H1 (cell line): Measurements from ENCODE around the gene LHX5. TPM values are rescaled to one million over a fixed set of nuclear protein-coding genes. Genes with fewer than 3 reads are reported as not detected.
A peak's percentile ranks its signal among the peaks of the same experiment; 100 is the strongest.

Source experiments
- CTCF ChIA-PET: fragments of 300-600 bp; sonication (Branson Sonifier 250); formaldehyde crosslinking; loops from one replicate; lab custom pipeline; 2021; ENCODE audit not compliant: partially characterized antibody; lab: Charles Lee
- POLR2A ChIA-PET: fragments of 300-600 bp; sonication (Branson Sonifier 250); formaldehyde crosslinking; loops from one replicate; lab custom pipeline; 2021; ENCODE audit warnings: inconsistent platforms; ENCODE audit not compliant: partially characterized antibody; lab: Charles Lee
- DNase-seq, 2 experiments: peaks; one replicate each; pipeline versions ENCODE4 v3.0.0 to v3.0.0-alpha.2; 2010 to 2022; ENCODE audit warnings: low spot score in 2 of 2, low read depth in 1 of 2, mixed read lengths in 1 of 2
- FAIRE-seq: peaks from 2 replicates; lab custom pipeline; 2011; peaks lifted over from hg19 to GRCh38; lab: Jason Lieb, UNC
- H2AFZ ChIP-seq: 2 replicates; pipeline ENCODE4 v1.8.1; 2012; ENCODE audit warnings: low read length, inconsistent platforms
- H2AK5ac ChIP-seq: 2 replicates; pipeline ENCODE4 v1.6.1; 2013; ENCODE audit warnings: low read depth, low read length
- H2BK120ac ChIP-seq: replicated peaks from 2 replicates; pipeline ENCODE3; 2013; ENCODE audit warnings: low read depth, low read length, inconsistent platforms
- H2BK12ac ChIP-seq: 2 replicates; pipeline ENCODE4 v1.6.1; 2013; ENCODE audit warnings: low read depth, low read length
- H2BK15ac ChIP-seq: 2 replicates; pipeline ENCODE4 v1.6.1; 2013; ENCODE audit warnings: low read length
- H2BK20ac ChIP-seq: 2 replicates; pipeline ENCODE4 v1.6.1; 2013; ENCODE audit warnings: low read length
- H2BK5ac ChIP-seq: 2 replicates; pipeline ENCODE4 v1.6.1; 2013; ENCODE audit warnings: low read depth, low read length
- H3K14ac ChIP-seq: 2 replicates; pipeline ENCODE4 v1.6.1; 2013; ENCODE audit warnings: inconsistent platforms; ENCODE audit not compliant: insufficient read length
- H3K18ac ChIP-seq: 2 replicates; pipeline ENCODE4 v1.6.1; 2013; ENCODE audit warnings: low read length; ENCODE audit errors: extremely low read depth
- H3K23ac ChIP-seq: 2 replicates; pipeline ENCODE4 v1.6.1; 2013; ENCODE audit warnings: inconsistent platforms; ENCODE audit not compliant: insufficient read length
- H3K23me2 ChIP-seq: 2 replicates; pipeline ENCODE4 v1.6.1; 2013; ENCODE audit warnings: low read depth, low read length
- H3K27ac ChIP-seq: 2 replicates; pipeline ENCODE4 v1.6.1; 2011; ENCODE audit warnings: low read depth, low read length, inconsistent platforms
- H3K27me3 ChIP-seq, 4 experiments: replicated peaks in 1 of 4; 1 replicate in 1 of 4; 2 replicates in 3 of 4; pipeline versions ENCODE4 v1.6.1 to v1.8.1; 2011 to 2013; ENCODE audit warnings: low read length in 3 of 4, mild to moderate bottlenecking in 3 of 4, inconsistent platforms in 2 of 4, mixed read lengths in 2 of 4, moderate library complexity in 1 of 4; ENCODE audit not compliant: control insufficient read depth in 3 of 4, insufficient read depth in 3 of 4; ENCODE audit errors: extremely low read depth in 1 of 4
- H3K36me3 ChIP-seq, 4 experiments: 2 replicates each; pipeline versions ENCODE4 v1.6.1 to v1.8.1; 2011 to 2013; ENCODE audit warnings: mild to moderate bottlenecking in 4 of 4, low read length in 3 of 4, moderate library complexity in 2 of 4, control low read depth in 1 of 4, inconsistent platforms in 1 of 4; ENCODE audit not compliant: insufficient read depth in 4 of 4, control insufficient read depth in 2 of 4
- H3K4ac ChIP-seq: replicated peaks from 2 replicates; pipeline ENCODE3; 2013; ENCODE audit warnings: low read length, low read depth, mixed read lengths, inconsistent platforms; ENCODE audit not compliant: insufficient read length
- H3K4me1 ChIP-seq, 4 experiments: replicated peaks in 1 of 4; 1 replicate in 1 of 4; 2 replicates in 3 of 4; pipeline versions ENCODE4 v1.6.1 to v1.8.1; 2011 to 2013; ENCODE audit warnings: low read length in 3 of 4, inconsistent platforms in 2 of 4, mixed read lengths in 1 of 4; ENCODE audit not compliant: insufficient read depth in 4 of 4, control insufficient read depth in 3 of 4
- H3K4me2 ChIP-seq, 2 experiments: 2 replicates each; pipeline versions ENCODE4 v1.6.1 to v1.8.1; 2011 to 2013; ENCODE audit warnings: low read depth in 2 of 2, low read length in 2 of 2, control low read depth in 1 of 2, inconsistent platforms in 1 of 2, mild to moderate bottlenecking in 1 of 2; ENCODE audit not compliant: insufficient read depth in 1 of 2
- H3K4me3 ChIP-seq, 4 experiments: fragments of 200-600, 300-600 bp in 1 of 4; sonication (generic), shearing (Covaris generic), sonication (Bioruptor Twin) in 1 of 4; 2 replicates each; pipeline versions ENCODE4 v1.5.1 to v1.8.1; 2011 to 2016; ENCODE audit warnings: low read length in 4 of 4, low read depth in 3 of 4, control low read depth in 2 of 4, inconsistent platforms in 2 of 4, mild to moderate bottlenecking in 2 of 4, mixed read lengths in 1 of 4, moderate library complexity in 1 of 4; ENCODE audit not compliant: insufficient read depth in 2 of 4; ENCODE audit errors: extremely low read depth in 1 of 4
- H3K56ac ChIP-seq: replicated peaks from 2 replicates; pipeline ENCODE3; 2013; ENCODE audit warnings: low read depth, mild to moderate bottlenecking, mixed read lengths, low read length, inconsistent platforms; ENCODE audit not compliant: insufficient read length
- H3K79me1 ChIP-seq: 2 replicates; pipeline ENCODE4 v1.6.1; 2013; ENCODE audit warnings: low read depth, low read length, control low read depth
- H3K79me2 ChIP-seq, 2 experiments: 2 replicates each; pipeline versions ENCODE4 v1.6.1 to v1.8.1; 2012 to 2013; ENCODE audit warnings: low read length in 2 of 2, mild to moderate bottlenecking in 2 of 2, inconsistent platforms in 1 of 2; ENCODE audit not compliant: insufficient read depth in 2 of 2, control insufficient read depth in 1 of 2
- H3K9ac ChIP-seq, 4 experiments: replicated peaks in 1 of 4; 1 replicate in 1 of 4; 2 replicates in 3 of 4; pipeline versions ENCODE4 v1.6.1 to v1.8.1; 2011 to 2013; ENCODE audit warnings: low read depth in 3 of 4, low read length in 3 of 4, control low read depth in 2 of 4, mild to moderate bottlenecking in 2 of 4, moderate library complexity in 2 of 4, inconsistent platforms in 1 of 4; ENCODE audit errors: extremely low read depth in 1 of 4
- H3K9me3 ChIP-seq, 2 experiments: 2 replicates each; pipeline versions ENCODE4 v1.6.1 to v1.8.1; 2012 to 2013; ENCODE audit warnings: mild to moderate bottlenecking in 2 of 2, moderate library complexity in 2 of 2, control low read depth in 1 of 2, inconsistent platforms in 1 of 2, low read depth in 1 of 2, low read length in 1 of 2, mixed read lengths in 1 of 2; ENCODE audit not compliant: insufficient read depth in 2 of 2
- H4K20me1 ChIP-seq, 2 experiments: replicated peaks in 1 of 2; 2 replicates each; pipeline versions ENCODE3 to v1.8.1; 2011 to 2013; ENCODE audit warnings: inconsistent platforms in 2 of 2, low read length in 2 of 2, mild to moderate bottlenecking in 1 of 2; ENCODE audit not compliant: insufficient read depth in 2 of 2, control insufficient read depth in 1 of 2
- H4K5ac ChIP-seq: 2 replicates; pipeline ENCODE4 v1.6.1; 2013; ENCODE audit warnings: low read length, low read depth, mixed read lengths, inconsistent platforms; ENCODE audit not compliant: insufficient read length
- H4K8ac ChIP-seq: 2 replicates; pipeline ENCODE4 v1.8.0; 2013; ENCODE audit warnings: mild to moderate bottlenecking, moderate library complexity, low read length, inconsistent platforms; ENCODE audit not compliant: insufficient read depth; ENCODE audit errors: extremely low read depth
- H4K91ac ChIP-seq: replicated peaks from 2 replicates; pipeline ENCODE3; 2013; ENCODE audit warnings: low read length, mixed read lengths, inconsistent platforms; ENCODE audit not compliant: insufficient read length
- POLR2A ChIP-seq, 2 experiments: IDR thresholded peaks; 1 replicate in 1 of 2; 2 replicates in 1 of 2; pipeline ENCODE4 v1.6.1; 2011; ENCODE audit warnings: low read depth in 2 of 2, low read length in 2 of 2, mild to moderate bottlenecking in 2 of 2; ENCODE audit errors: control extremely low read depth in 1 of 2
- TAF1 ChIP-seq: IDR thresholded peaks from 2 replicates; pipeline ENCODE4 v1.6.1; 2011; ENCODE audit warnings: mild to moderate bottlenecking, low read depth, low read length
- TAF7 ChIP-seq: optimal IDR thresholded peaks from 2 replicates; pipeline ENCODE3; 2011; ENCODE audit warnings: low read depth, mild to moderate bottlenecking, inconsistent platforms, low read length, moderate library complexity, borderline replicate concordance
- TBP ChIP-seq: IDR thresholded peaks from 2 replicates; pipeline ENCODE4 v1.6.1; 2011; ENCODE audit warnings: low read depth, low read length, improper control_type of control experiment
- WGBS, 2 experiments: shearing (Covaris generic) in 1 of 2; methylation state at CpG; one replicate each; pipeline versions ENCODE4 v1.1.6 to v1.1.7; 2013 to 2015; ENCODE audit warnings: low lambda C conversion rate in 2 of 2, mixed read lengths in 2 of 2, inconsistent platforms in 1 of 2, low coverage in 1 of 2, missing lambda C conversion rate in 1 of 2; ENCODE audit not compliant: insufficient replicate concordance in 2 of 2, insufficient coverage in 1 of 2, insufficient read length in 1 of 2; ENCODE audit errors: extremely low coverage in 1 of 2, missing lambda C conversion rate in 1 of 2; 5-methylcytosine and 5-hydroxymethylcytosine counted together
- polyA plus RNA-seq, 7 experiments: library from polyadenylated mRNA; depleted of rRNA in 3 of 7; stranded (reverse) in 5 of 7; unstranded in 2 of 7; fragments of >200 nt in 5 of 7; fragments of 200-250 nt in 2 of 7; gene quantifications; 1 replicate in 5 of 7; 2 replicates in 1 of 7; 4 replicates in 1 of 7; pipeline versions ENCODE4 v1.2.1 to v1.2.3, GENCODE V29; 2011 to 2013; ENCODE audit warnings: missing spikeins in 2 of 7, mixed read lengths in 2 of 7
- total RNA-seq: library from RNA; stranded (reverse); fragmentation: NEBNext Ultra II Directional; extraction: Animal tissue kit (Norgen Biotek cat#: 25700); gene quantifications from 2 replicates; pipeline ENCODE4 v1.2.1, GENCODE V29; 2021

LHX5 gene
- total and polyA plus RNA-seq, 2 of the 8 experiments (the other 6 are each of a cell fraction or from before 2014, with no cell fraction given): 0.47 to 1.1 TPM

DNA sequence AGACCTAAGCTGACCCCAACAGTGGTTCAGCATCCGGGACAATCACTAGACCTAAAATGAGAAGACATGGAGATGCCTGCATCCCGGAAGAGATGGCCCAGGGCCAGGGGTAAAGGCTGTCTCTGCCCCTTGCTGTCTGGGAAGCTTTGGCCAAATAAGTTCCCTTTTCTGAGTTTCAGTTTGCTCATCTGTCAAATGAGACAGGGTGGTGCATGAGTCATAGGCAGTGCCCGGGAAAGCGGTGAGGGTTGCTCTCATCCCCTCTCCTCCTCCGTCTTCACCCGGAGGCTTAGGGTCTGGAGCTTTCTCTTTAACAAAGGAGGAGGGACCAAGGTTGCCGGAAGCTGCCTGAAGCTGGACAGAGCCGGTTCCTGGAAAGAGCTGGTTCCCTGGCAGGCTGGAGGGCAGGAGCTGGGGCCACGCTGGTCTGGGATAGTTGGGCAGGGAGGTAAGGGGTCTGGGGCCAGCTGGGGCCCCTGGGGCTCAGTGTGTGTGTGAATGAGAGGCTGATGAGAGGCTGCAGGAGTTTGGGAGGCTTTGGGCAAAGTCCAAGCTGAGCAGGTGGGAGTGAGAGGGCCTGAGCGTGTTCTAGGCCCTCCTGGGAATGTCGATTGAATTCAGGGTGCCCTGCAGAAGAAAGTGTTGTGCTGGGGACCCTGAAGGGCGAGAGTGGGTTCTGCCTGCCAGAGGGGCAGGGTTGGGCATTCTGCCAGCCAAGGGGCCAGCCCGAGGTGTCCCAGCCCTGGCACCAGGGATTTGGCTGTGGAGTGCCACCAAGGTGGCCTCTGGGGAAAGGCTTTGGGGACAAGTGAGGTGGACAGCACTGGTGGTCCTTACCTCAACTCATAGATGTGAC lies 49.4 kb downstream of the LHX5 start, which contains the start of gene SDSL:
TSS of gene SDSL (plus strand) at position 351 of the 856 bp plus-strand sequence. CDS start 5,603 bp downstream, outside the sequence.
- Histone ChIP-seq H3K9me3 (no peaks in the 10 kb centered on the region), H4K91ac (no peak within 1 kb of the TSS), H4K8ac (peak within 1 kb of the TSS; percentile 95), H2BK5ac (peak within 1 kb of the TSS; percentile 52; the same call in 1 of the 2 replicates), H3K4me1 (peaks cover 0 to 7% (median 5%) of the 10 kb centered on the region in 4 experiments; a peak in 5 of 7 replicates), H3K27me3 (no peaks in the 10 kb centered on the region), H2BK15ac (peak within 1 kb of the TSS; percentile 92), H3K9ac (peak within 1 kb of the TSS in 2 of 4 experiments; percentile 25 to 38; a peak in 2 of 7 replicates), H2BK120ac (peak within 1 kb of the TSS; percentile 28), H3K79me1 (no peaks in the 10 kb centered on the region), H2AFZ (peak within 1 kb of the TSS; percentile 4; the same call in 1 of the 2 replicates), H3K79me2 (no peaks in the 10 kb centered on the region), H4K5ac (no peak within 1 kb of the TSS), H3K4me2 (peak within 1 kb of the TSS in 1 of 2 experiments; percentile 0; a peak in 1 of 4 replicates), H2BK20ac (no peak within 1 kb of the TSS; the same call in 1 of the 2 replicates), H3K27ac (no peak within 1 kb of the TSS), H3K4ac (peak within 1 kb of the TSS; percentile 28), H2BK12ac (0 out of 2 replicates have a peak within 1 kb of the TSS, but pooled peaks have one; percentile 60), H3K4me3 (no peak within 1 kb of the TSS), H3K14ac (no peak within 1 kb of the TSS), H3K56ac (no peak within 1 kb of the TSS), H2AK5ac (no peak within 1 kb of the TSS), H3K36me3 (no peaks in the 10 kb centered on the region), H3K23ac (no peak within 1 kb of the TSS), H3K23me2 (peaks cover 5% of the 10 kb centered on the region), H4K20me1 (no peaks in the 10 kb centered on the region), H3K18ac (peak within 1 kb of the TSS; percentile 19)
- ChIA-PET POLR2A (interaction anchor here (0.6 to 0.9 kb wide), 4 partner anchors 48 to 236 kb away, joined by 3 to 4 read pairs (median 3); no protein-coding TSS in a partner anchor), CTCF (interaction anchor here (0.7 to 1.8 kb wide), 4 partner anchors 17 to 118 kb away, joined by 3 to 5 read pairs (median 4); no protein-coding TSS in a partner anchor)
- no peak for FAIRE-seq
- 74% methylated on average over 12 of the region's 13 CpGs; no CpG with 5 or more reads in 1 of the 2 experiments for WGBS, 2 experiments
- DNase-seq: peak in 1 of 2 experiments; percentile 29
- TF ChIP-seq POLR2A (IDR thresholded peaks at IDR 0.05; ENCODE audit: control extremely low read depth in 1 of 2, low read depth in 2 of 2, low read length in 2 of 2) (peak in 1 of 2 experiments; percentile 11; a peak in 1 of 3 replicates), TAF7 (peak; percentile 36), TBP (peak; percentile 20; the same call in 1 of the 2 replicates), TAF1 (peak; percentile 60; the same call in 1 of the 2 replicates)
